GM21528 (cell line): ENCODE data around the gene SHANK1.

Experiments
- ATAC-seq: cut with Tn5 transposase; IDR thresholded peaks from one replicate; pipeline ENCODE4 v1.9.1; 2021; ENCODE audit warnings: mild to moderate bottlenecking, moderate library complexity; ENCODE audit not compliant: unreplicated experiment, low FRiP score

Gene SHANK1

DNA sequence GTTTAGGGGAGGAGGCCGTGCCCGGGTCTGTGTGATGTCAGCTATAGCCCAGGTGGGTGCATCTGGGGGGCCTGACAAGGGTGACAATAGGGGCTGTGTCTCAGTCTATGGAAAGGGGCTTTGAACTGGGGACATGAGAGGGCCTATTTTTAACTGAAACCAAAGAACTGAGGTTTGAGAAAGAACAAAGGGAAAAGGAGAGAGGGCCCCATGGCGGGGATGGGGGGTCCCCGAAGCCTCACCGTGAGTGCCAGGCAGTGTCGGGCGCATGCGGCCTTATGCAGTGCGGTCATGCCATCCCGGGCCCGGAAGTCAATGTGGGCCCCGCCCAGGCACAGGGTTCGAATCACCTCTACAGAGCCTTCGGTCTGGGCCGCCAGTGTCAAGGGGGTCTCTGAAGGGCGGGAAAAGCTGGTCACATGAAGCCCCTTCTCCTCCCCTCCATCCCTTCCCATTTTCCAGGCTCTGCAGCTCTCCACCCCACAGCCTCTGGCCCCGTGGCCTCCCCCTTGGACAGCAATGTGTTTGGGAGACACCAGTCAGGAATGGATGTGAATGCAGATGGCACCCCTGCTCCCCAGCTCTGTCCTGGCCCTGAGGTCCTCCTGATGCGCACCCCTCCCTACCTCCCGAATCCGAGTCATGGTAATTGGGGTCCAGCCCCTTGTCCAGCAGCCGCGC lies 5.9 kb downstream of the SHANK1 start:
- no peak for ATAC-seq

DNA sequence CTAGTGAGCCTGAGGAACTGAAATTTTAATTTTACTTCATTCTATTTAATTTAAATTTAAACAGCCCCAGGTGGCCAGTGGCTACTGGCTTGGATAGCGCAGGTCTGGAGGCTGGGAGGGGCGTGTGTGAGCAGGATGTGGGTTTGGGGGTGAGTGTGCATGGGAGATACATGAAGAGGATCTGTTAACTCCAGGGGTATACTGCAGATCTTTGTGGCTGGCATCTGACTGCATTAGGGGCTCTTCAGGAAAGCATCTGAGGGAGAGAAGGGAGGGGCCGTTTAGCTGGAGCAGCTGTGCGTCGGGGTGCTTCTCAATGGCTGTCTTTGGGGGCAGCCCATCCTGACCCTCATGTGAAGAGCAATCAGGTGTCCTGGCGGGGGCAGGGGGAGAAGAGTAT lies 6.8 kb downstream of the SHANK1 start:
- ATAC-seq, result no peak

DNA sequence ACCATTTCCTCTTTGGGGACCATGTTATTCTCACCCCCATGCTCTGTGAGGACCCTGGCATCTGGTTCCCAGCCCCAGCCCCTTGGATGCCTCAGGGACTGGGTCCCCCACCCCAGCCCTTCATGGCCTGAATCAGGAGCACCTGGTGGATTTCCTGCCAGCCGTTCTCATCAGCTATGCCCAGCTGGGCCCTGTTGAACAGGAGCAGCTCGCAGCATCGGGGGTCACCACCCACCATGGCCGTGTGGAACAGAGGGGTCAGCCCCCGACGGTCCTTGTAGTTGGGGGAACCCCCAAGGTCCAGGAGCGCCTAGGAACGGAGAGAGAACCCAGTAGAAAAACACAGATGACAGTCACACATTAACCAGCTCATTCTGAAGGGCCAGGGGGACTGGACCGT lies 7.8 kb downstream of the SHANK1 start:
- no peak for ATAC-seq

DNA sequence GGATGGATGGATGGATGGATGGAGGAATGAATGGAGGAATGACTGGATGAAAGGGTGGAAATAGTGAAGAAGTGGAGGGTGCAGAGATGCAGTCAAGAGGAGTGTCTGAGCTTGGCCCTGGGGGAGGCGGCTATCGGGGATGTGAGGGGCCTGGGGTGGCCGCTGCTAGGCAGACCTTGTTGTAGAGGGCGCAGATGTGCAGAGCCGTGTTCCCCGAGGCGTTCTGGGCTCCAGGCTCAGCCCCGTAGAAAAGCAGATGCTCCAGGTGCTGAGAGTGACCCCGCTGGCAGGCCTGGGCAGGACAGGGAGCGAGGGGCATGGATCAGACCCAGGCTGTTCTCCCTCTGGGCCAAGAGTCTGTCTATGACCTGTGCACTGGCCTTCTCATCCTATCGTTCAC lies 8.4 kb downstream of the SHANK1 start:
- ATAC-seq, result no peak

DNA sequence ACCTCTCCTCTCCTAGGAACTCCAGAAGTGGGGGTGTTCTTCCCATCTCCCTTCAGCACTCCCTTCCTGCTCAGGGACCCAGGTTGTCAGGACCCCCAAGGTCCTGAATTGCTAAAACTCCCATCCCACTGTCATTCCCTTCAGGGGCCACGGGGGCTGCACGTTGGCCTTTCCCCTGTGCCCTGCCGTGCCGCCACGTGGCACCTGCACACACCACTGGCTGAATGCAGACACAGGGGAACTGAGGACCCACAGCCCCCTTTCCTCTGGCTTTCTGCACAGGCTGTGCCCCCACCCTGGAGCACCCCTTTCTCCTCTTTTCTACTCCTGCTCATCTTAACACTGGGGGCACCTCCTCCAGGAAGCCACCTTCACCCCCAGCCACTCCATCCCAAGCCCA lies 9.0 kb downstream of the SHANK1 start:
- no peak for ATAC-seq

DNA sequence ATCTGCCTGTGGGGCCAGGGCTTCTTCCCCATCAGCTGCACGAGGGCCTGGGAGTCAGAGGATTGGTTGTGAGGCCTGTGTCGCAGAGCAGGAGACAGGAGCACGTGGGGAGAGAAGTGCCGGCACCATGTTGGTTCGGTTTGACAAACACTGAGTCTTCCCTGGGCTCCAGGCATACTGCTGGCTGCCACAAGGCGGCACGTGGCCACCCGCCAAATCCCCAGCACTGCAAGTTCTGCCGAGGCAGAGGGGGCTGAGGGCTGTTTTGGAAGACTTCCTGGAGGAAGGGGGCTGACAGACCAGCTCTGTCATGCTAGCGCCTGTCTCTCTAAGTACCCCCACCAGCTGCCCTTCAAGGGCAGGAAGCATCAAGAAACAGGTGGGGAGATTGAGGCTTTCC lies 9.5 kb downstream of the SHANK1 start:
- ATAC-seq, result no peak

DNA sequence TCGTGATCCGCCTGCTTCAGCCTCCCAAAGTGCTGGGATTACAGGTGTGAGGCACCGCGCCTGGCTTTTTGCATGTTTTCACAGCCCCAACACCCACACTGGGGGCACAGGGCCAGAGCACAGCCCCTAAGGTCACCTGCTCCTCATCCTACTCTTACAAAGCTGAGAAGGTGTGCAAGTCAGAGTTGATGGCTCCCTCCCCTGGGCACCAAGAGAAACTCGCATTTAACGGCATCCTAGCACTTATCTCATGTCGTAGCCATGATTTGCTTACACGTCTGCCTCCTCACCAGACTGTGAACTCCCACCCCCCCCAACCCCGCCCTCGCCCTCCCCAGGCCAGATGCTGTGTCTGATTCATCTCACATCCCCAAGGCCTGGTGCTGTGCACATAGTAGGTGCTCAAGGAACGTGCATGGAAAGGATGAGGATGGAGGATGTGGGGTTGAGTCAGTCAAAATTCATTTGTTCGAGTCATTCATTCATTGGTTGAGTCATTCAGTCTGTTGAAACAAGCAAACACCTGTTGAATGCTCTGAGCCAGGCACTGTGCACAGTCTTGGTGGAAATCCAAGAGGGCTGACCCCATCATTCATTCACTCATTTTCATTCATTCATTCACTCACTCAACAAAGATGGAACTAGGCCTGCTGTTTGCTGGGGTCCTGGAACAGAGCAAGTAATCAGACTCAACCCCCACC lies 11.3 kb downstream of the SHANK1 start:
- no peak for ATAC-seq

DNA sequence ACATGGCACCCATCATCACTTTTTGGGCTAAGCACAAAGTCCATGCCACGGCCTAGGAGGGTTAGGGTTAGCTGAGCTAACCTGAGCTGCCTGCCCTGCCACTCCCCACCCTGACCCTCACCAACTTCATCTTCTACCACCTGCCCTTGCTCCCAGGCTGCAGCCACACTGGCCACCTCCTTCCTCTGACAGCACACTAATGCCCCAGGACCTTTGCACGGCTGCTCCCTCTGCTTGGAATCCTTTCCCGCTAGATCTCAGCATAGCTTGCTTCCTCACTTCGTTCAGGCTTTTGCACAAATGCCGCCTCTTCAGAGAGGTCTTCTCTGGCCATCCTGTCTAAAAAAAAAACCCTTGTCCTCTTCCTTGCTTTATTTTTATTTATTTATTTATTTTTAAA lies 13.2 kb downstream of the SHANK1 start:
- ATAC-seq, result no peak

DNA sequence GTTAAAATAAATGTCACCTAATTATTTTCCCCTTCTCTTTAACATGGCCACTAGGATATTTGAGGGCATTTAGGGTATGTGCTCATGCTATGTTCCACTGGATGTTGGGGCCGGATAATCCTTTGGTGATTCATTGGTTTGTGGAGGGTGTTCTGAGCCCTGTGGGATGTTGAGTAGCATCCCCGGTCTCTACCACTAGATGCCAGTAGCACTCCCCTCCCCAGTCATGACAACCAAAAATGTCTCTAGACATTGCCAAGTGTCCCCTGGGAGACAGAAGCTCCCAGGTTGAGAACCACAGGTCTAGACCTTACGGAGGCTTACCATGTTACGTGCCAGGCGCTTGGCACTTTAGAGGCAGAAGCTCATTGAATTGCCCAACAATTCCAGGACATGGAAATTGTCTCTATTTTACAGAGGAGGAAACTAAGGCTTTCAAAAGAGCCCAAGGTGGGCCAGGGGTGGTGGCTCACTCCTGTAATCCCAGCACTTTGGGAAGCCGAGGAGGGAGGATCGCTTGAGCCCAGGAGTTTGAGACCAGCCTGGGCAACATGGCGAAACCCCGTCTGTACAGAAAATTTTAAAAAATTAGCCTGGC lies 14.1 kb downstream of the SHANK1 start:
- ATAC-seq, result no peak

DNA sequence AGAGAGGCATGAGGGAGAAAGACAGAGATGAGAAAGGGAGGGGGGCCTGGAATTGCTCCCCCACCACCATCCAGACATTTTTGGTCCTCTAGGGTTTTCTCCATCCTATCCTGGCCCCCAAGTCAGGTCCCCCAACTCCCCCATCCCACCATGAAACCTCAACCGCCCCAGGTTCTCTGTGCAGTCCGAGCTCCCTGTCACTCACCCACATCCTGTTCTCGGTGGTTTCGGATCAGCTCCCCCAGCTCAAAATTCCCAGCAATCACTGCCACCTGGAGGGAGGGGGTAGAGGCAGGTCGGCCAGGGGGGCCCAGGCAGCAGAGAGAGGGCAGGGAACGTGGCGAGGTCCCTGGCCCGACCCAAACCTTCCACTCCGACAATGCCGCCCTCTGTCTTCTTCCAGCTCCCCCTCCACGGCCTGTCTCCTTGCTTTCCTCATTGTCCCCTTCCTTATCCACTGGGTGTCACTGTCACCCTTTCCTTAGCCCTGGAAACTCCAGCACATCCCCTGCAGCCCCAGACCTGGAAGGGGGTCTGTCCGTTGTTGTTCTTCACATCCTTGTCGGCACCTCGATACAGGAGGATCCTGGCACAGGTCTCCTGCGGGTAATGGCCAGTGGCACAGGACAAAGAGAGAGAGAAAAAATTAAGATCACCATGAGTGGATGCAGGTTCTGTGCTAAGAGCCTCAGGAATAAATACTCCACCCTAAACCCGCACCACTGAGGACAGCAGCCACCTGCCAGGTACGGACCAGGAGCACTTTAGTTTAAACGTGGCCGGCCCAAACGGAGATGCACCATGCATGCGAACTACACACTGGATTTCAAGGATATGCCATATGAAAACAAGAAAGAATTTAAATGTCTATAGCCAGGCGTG lies 15.4 kb downstream of the SHANK1 start:
- ATAC-seq, result no peak

DNA sequence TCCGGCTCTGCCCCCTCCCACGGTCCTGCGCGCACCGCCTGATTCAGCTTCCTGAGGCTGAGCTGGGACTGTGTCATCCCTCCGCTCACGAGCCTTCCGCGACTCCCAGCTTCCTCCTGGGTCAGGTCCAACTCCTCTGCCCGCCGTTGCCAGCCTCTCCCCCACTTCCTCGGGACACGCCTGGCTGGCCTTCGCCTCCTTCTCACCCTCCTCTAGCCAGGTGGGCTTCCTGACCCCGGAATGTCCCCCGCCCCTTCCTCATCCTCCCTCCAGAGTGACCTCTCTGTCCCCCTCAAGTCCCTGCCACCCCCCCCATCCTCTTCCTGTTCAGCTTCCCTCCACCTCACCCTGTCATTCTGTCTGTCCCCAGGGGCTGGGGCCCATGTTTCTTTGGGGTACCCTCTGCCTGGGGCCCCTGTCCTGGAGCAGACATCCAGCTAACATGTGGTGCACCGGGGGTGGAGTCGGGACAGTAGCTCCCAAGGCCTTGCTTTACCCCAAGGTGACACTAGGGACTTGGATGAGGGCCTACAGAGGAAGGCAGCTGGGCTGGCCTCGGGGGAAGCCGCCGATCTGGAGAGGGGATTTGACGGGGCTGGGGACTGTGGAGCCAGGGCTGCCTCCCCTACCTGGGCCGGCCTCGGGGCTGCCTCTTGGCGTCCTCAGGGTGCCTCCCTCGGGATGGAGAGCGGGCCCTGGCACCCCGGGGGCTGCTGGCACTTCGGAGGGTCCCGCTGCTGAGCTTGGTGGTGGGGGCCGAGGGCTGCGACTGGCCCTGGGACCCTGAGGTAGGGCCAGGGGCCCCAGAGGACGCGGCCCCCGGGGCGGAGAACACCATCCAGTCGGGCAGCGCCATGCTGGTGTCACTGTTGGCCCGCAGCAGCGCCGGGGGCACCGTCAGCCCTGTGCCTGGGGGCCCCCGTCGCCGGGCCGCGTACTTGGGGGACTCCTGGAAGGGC lies 16.5 kb downstream of the SHANK1 start:
- ATAC-seq, result no peak

DNA sequence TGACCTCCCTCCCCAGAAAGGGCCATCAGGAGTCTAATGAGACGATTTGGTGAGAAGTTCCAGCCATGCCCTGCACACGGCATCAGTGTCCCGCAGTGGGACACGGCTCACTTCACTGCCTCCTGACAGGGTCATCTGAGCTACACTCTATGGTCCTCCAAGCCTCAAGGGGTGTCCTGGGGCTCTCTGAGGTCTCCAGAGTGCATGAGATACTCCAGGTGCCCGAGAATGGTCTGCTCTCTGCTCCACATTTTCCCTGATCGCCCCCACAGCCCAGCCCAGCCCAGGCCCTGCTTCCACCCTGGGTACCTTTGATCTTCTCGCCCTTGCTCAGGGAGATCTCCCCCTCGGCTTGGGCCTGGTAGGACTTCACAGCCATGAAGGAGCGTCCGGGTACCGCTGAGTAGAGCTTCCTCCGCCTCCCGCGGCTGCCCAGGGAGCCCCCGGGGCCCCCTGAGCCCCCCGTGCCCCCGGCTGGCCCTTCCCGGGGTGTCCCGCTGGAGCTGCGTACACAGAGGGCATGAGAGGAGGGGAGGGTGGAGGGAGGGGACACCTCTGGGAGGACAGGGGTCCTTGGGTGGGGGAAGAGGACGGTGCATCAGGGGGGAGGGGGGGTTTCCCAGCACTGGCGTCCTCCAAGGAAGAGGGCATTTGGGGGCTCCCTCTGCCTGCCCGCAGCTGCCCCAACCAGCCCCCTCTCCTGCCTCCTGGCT lies 17.3 kb downstream of the SHANK1 start:
- ATAC-seq, result no peak

DNA sequence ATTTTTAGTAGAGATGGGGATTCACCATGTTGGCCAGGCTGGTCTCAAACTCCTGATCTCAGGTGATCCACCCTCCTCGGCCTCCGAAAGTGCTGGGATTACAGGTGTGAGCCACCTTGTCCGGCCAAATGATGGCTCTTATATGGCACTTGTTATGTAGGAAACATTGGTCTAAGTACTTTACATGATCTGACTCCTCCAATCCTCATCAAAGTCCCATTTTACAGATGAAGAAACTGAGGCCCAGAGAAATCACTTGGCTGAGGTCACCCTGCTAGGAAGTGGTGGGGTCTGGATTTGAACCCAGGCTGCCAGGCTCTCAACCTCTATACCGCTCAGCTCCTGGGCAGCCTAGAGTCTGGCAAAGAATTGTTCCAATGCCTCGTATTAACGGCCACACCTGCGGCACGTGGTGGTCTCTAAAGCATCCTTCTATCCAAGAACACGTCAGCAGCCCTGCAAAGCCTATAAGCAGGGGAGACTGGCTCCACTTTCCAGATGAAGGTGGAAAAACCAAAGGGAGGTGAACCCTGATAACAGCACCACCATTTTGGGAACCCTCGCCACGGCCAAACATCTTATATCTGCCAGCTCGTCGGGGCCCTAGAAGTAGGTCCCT lies 18.1 kb downstream of the SHANK1 start:
- no peak for ATAC-seq

DNA sequence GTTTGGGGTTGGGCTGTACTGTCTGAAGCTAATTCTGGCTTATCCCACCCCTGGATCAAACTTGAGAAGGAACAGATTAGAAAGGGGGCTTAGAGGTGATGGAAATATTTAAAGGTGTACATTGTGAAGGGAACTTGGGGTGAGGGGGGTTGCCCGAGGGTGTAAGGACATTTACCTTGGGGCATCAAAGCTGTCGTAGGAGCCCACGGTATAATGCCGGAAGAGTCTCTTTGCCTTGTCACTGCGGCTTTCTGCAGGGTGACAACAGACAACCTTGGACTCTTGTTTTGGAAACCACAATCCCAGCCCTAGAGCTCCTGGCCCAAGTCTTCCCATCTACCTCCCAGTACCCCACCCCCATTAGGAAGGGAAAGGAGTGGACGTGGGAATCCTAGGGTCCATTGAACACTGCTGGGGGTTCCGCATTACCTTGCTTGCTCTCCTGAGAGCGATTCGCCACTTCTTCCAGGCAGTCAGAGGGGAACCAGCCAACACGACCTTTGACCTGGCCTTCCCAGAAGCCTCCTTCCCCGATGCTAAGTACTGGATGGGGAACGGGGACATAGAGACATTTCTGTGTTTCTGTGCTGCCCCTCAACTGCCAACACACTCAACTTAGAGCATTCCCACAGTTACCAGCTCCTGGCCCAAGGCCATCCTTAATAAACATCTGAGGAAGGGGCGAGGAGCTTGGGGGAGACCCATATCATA lies 22.0 kb downstream of the SHANK1 start:
- no peak for ATAC-seq

DNA sequence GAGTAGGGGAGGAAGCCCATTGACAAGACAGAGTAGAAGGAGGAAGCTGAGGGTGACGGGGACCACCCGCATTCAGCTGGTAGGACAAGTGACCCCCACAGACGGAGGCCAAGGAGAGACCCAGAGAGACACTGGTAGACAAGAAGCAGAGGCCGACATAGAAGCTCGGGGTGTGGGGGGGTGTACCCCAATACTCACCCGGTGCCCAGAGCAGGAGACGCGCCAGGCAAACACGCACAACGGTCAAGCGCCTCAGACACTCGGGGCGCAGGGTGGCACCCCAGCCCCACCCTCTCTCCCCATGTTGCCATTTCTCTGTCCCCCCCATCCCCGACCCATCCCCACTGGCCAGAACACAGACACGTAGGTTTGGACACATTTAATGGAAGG lies 23.5 kb downstream of the SHANK1 start:
- no peak for ATAC-seq

DNA sequence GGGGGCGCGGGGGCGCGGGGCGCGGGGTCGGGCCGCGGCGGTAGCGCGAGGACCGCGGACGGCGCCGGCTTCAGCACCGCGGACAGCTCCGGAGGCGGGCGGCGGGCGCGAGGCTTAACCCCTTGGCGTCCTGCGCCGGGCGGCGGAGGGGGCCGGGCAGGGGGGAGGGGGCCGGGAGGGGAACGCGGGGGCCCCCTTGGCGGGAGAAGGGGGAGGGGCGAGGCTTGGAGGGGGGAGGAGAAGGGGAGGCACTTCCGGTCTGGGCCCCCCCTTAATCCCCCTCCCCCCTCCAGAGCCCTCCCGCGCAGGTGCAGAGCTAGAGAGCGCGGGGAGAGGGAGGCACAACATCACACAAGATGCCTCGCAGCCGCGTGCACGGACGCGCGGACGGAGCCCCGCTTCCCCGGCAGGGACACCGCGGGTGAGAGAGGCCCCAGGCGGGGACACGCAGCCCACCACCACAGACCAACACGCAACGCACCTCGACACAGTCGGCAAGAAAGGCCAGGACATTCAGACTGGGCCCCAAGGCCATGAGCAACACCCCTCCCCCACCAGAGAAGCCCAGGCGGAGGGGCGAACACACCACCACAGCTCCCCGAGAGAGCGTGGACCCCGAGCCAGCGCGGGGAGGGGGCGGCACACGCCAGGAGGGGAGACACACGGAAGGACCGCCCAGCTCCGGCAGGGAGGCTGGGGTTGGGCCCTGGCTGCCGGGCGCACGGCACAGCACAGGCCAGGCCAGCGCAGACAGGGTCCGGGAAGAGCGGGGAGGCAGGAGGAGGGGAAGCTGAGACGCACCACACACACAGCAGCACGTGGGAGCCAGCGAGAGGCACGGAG lies 24.1 kb downstream of the SHANK1 start:
- ATAC-seq, result no peak

DNA sequence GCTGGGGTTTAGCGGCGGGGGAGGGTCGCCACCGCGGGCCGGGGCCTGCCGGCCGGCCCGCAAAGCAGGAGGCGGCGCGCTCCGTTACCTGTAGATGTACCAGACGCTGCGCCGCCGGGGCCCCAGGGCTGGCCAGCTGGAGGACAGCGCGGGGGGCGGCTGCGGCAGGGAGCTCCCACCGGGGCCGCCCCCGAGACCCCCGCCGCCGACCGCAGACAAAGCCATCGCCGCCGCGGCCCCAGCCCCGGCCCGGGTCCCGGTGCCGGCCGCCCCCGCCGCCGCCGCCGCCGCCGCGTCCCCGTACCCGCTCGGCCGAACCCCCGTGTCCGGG lies 24.8 kb downstream of the SHANK1 start:
- no peak for ATAC-seq
